Endothelial cell of umbilical vein (primary cell): ENCODE data around the gene DDX39A. TPM values are rescaled to one million over a fixed set of nuclear protein-coding genes. Genes with fewer than 3 reads are reported as not detected.
A peak's percentile ranks its signal among the peaks of the same experiment; 100 is the strongest.
"Not testable (repeated sequence)": the region's sequence is repeated elsewhere in the genome, so short reads cannot be mapped to it uniquely, and the experiment has no call there.

ENCODE experiments used
- BruUV-seq: library from RNA; stranded (reverse); fragments of 400-500 nt; replicated peaks from 2 replicates; lab custom pipeline; 2021; lab: Mats Ljungman, UMichigan
- CTCF ChIA-PET: fragments of 300-600, 350-600 bp; sonication (Branson Sonifier 250); formaldehyde crosslinking; loops from one replicate; lab custom pipeline; 2021; ENCODE audit warnings: antibody characterized with exemption, inconsistent platforms; lab: Charles Lee
- POLR2A ChIA-PET: fragments of 300-600, 350-600 bp; sonication (Branson Sonifier 250); formaldehyde crosslinking; loops from one replicate; lab custom pipeline; 2021; ENCODE audit warnings: antibody characterized with exemption, inconsistent platforms; lab: Charles Lee
- DNase-seq: peaks from one replicate; pipeline ENCODE4 v3.0.0-alpha.2; 2011; ENCODE audit warnings: low read depth, low spot score
- FAIRE-seq: peaks from 2 replicates; lab custom pipeline; 2011; peaks lifted over from hg19 to GRCh38; lab: Jason Lieb, UNC
- H2AFZ ChIP-seq: 2 replicates; pipeline ENCODE4 v1.6.0; 2012; ENCODE audit warnings: low read depth, low read length, control low read depth, inconsistent platforms
- H3K27ac ChIP-seq: 2 replicates; pipeline ENCODE4 v1.5.1; 2011; ENCODE audit warnings: low read depth, mild to moderate bottlenecking, control low read depth, low read length, moderate library complexity; ENCODE audit not compliant: insufficient read depth
- H3K27me3 ChIP-seq, 2 experiments: 2 replicates each; pipeline versions ENCODE4 v1.6.0 to v1.6.1; 2011; ENCODE audit warnings: low read length in 2 of 2, mixed read lengths in 1 of 2; ENCODE audit not compliant: control insufficient read depth in 2 of 2, insufficient read depth in 2 of 2
- H3K36me3 ChIP-seq, 2 experiments: 2 replicates in 1 of 2; 3 replicates in 1 of 2; pipeline ENCODE4 v1.5.1; 2011; ENCODE audit warnings: low read length in 2 of 2, mild to moderate bottlenecking in 1 of 2, moderate library complexity in 1 of 2; ENCODE audit not compliant: control insufficient read depth in 2 of 2, insufficient read depth in 2 of 2; ENCODE audit errors: extremely low read depth in 1 of 2
- H3K4me1 ChIP-seq: 3 replicates; pipeline ENCODE4 v1.5.1; 2011; ENCODE audit warnings: mild to moderate bottlenecking, low read length; ENCODE audit not compliant: control insufficient read depth, insufficient read depth; ENCODE audit errors: extremely low read depth
- H3K4me2 ChIP-seq: 2 replicates; pipeline ENCODE4 v1.6.1; 2011; ENCODE audit warnings: low read length, control low read depth, mixed read lengths; ENCODE audit not compliant: insufficient read depth
- H3K4me3 ChIP-seq, 3 experiments: fragments of 200-600 bp in 1 of 3; sonication (generic), shearing (Covaris generic) in 1 of 3; replicated peaks in 1 of 3; 2 replicates each; pipeline ENCODE4 v1.5.1; 2011 to 2016; ENCODE audit warnings: control low read depth in 3 of 3, low read length in 3 of 3, mild to moderate bottlenecking in 2 of 3, inconsistent platforms in 1 of 3, low read depth in 1 of 3, moderate library complexity in 1 of 3; ENCODE audit not compliant: insufficient read depth in 1 of 3
- H3K79me2 ChIP-seq: 2 replicates; pipeline ENCODE4 v1.6.0; 2012; ENCODE audit warnings: low read length, inconsistent platforms; ENCODE audit not compliant: control insufficient read depth, insufficient read depth
- H3K9ac ChIP-seq: replicated peaks from 2 replicates; pipeline ENCODE3; 2011; ENCODE audit warnings: low read length, control low read depth; ENCODE audit not compliant: insufficient read depth; ENCODE audit errors: extremely low read depth
- H3K9me1 ChIP-seq: replicated peaks from 3 replicates; pipeline ENCODE4 v1.6.0; 2011; ENCODE audit warnings: mild to moderate bottlenecking, low read length; ENCODE audit not compliant: control insufficient read depth, insufficient read depth; ENCODE audit errors: extremely low read depth
- H3K9me3 ChIP-seq: replicated peaks from 2 replicates; pipeline ENCODE4 v1.5.1; 2012; ENCODE audit warnings: low read length, inconsistent platforms; ENCODE audit not compliant: control insufficient read depth, insufficient read depth
- H4K20me1 ChIP-seq: replicated peaks from 2 replicates; pipeline ENCODE3; 2011; ENCODE audit warnings: mild to moderate bottlenecking, low read length; ENCODE audit not compliant: control insufficient read depth, insufficient read depth; ENCODE audit errors: extremely low read depth
- CTCF ChIP-seq, 2 donors: IDR thresholded peaks; 1 replicate in 1 of 2; 2 replicates in 1 of 2; pipeline ENCODE4 v1.5.1; 2011; ENCODE audit warnings: low read length in 2 of 2, mild to moderate bottlenecking in 2 of 2, moderate library complexity in 2 of 2, control low read depth in 1 of 2, inconsistent platforms in 1 of 2, low read depth in 1 of 2; ENCODE audit not compliant: insufficient read depth in 1 of 2; ENCODE audit errors: extremely low read depth in 1 of 2
- FOS ChIP-seq: IDR thresholded peaks from 2 replicates; pipeline ENCODE4 v1.6.1; 2011; ENCODE audit warnings: mild to moderate bottlenecking, low read length, moderate library complexity, borderline replicate concordance; ENCODE audit not compliant: insufficient read depth
- MYC ChIP-seq: IDR thresholded peaks from one replicate; pipeline ENCODE4 v1.6.1; 2011; ENCODE audit warnings: mild to moderate bottlenecking, low read depth, low read length
- dilution Hi-C: fragments of 300-500 bp; cut with MboI; formaldehyde crosslinking; loops from one replicate; pipeline ENCODE4 v1.15.0; 2019; ENCODE audit warnings: low sequenced_read_pairs; ENCODE audit not compliant: extremely low pct_ligation_motif_present
- intact Hi-C: fragments of 100-400 bp; cut with micrococcal nuclease; formaldehyde crosslinking; loops from one replicate; pipeline ENCODE4 v1.10.0; 2022
- polyA plus RNA-seq, 4 experiments: library from polyadenylated mRNA; depleted of rRNA in 3 of 4; stranded (reverse) in 3 of 4; unstranded in 1 of 4; fragments of >200 nt; gene quantifications; 2 replicates each; pipeline versions ENCODE4 v1.2.1 to v1.2.3, GENCODE V29; 2011 to 2012; ENCODE audit warnings: missing spikeins in 1 of 4
- total RNA-seq: library from RNA; stranded (reverse); gene quantifications from 2 replicates; pipeline ENCODE4 v1.2.3, GENCODE V29; 2021

Gene DDX39A
- total and polyA plus RNA-seq, 2 donors (not counting 3 experiments of a cell fraction or from before 2014, with no cell fraction given): 157 to 158 TPM

DNA sequence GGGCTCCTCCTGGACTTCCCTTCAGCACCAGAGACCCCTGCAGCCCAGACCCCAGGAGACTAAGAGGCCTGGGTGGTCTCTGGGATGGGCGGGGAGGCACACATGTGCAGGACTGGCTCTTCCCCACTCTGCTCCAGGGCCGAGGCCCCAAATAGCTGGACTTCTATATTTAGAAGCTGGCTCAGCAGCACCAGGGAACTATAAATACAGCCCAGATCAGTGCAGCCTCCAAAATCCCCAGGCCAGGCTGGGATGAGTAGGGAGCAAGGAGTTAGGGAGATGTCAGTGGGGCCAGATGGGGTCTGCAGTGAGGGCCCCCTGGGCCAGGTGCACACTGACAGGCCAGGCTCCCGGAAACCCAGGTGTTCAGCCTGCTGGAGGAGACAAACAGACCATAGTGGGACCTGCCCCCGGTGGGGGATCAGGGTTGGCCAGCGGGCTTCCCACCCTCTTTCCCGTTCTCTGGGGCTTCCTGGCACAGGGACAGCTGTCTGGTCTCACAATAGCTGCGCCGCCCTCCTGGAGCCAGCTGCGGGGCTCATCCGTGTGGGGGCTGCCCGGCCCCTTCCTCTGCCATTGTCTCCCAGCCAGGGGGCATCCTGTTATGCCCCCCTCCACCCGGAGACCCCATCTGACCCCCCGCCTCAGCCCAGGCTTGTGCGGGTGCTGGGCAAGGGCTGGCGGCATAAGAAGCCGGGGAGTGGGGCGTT lies 43.4 kb downstream of the DDX39A start:
- Histone ChIP-seq H3K79me2 (no peaks in the 10 kb centered on the region), H3K9me1 (no peaks in the 10 kb centered on the region), H3K27me3 (no peaks in the 10 kb centered on the region), H3K9me3 (no peaks in the 10 kb centered on the region), H3K4me1 (no peaks in the 10 kb centered on the region), H3K4me3 (no peak overlapping the region), H2AFZ (no peak overlapping the region), H3K4me2 (no peak overlapping the region), H3K9ac (no peak overlapping the region), H4K20me1 (no peaks in the 10 kb centered on the region), H3K27ac (no peak overlapping the region), H3K36me3 (no peaks in the 10 kb centered on the region)
- dilution Hi-C loops: no loop called here
- intact Hi-C loops: no loop called here
- FAIRE-seq: no peak
- DNase-seq: peak; percentile 43
- TF ChIP-seq CTCF (IDR thresholded peaks at IDR 0.05; ENCODE audit: extremely low read depth in 1 of 2, insufficient read depth in 1 of 2, low read depth in 1 of 2, low read length in 2 of 2) (no peak), MYC (no peak)
- no TSS peak for BruUV-seq
- ChIA-PET CTCF (interaction anchor here (0.7 to 1.0 kb wide), 3 partner anchors 12 to 31 kb away, joined by 3 read pairs; no protein-coding TSS in a partner anchor), POLR2A (interaction anchor here (0.5 kb wide), 1 partner anchor 162 kb away, joined by 5 read pairs; no protein-coding TSS in a partner anchor)

GRCh38 chr19:14375055-14375581 lies 44.0 kb downstream of the DDX39A start:
- no peaks in the 10 kb centered on the region for H3K9me1 ChIP-seq
- ChIA-PET CTCF (interaction anchor here (0.7 to 1.0 kb wide), 4 partner anchors 12 to 31 kb away, joined by 3 read pairs; no protein-coding TSS in a partner anchor), POLR2A (no interaction called here)
- no peaks in the 10 kb centered on the region for H4K20me1 ChIP-seq
- DNase-seq (no peak), FAIRE-seq (no peak)
- no peaks in the 10 kb centered on the region for H3K27me3 ChIP-seq
- H3K4me3 ChIP-seq: no peak overlapping the region
- H2AFZ ChIP-seq: no peak overlapping the region
- no peak overlapping the region for H3K27ac ChIP-seq
- no peaks in the 10 kb centered on the region for H3K36me3 ChIP-seq
- no peaks in the 10 kb centered on the region for H3K9me3 ChIP-seq
- H3K4me2 ChIP-seq: no peak overlapping the region
- intact Hi-C loops (no loop called here), dilution Hi-C loops (no loop called here)
- H3K79me2 ChIP-seq: no peaks in the 10 kb centered on the region
- BruUV-seq: no TSS peak
- no peak overlapping the region for H3K9ac ChIP-seq
- no peaks in the 10 kb centered on the region for H3K4me1 ChIP-seq
- no peak for TF ChIP-seq FOS

- H3K4me2 ChIP-seq, intact Hi-C loops, POLR2A ChIA-PET, BruUV-seq, H2AFZ ChIP-seq, H3K9me1 ChIP-seq, DNase-seq, H3K27me3 ChIP-seq, H3K9me3 ChIP-seq, H3K4me1 ChIP-seq, dilution Hi-C loops, H3K27ac ChIP-seq, H3K79me2 ChIP-seq, H3K9ac ChIP-seq, FAIRE-seq, H4K20me1 ChIP-seq, H3K36me3 ChIP-seq, H3K4me3 ChIP-seq: not testable (repeated sequence)
- CTCF ChIA-PET: interaction anchor here (0.9 kb wide), 1 partner anchor 26 kb away, joined by 3 read pairs; no protein-coding TSS in a partner anchor
These were observed 44.8 kb downstream of the DDX39A start for GRCh38 chr19:14374313-14374712.
